Putamen (tissue), 1 donor: Measurements from ENCODE around the gene SPRR3.

ENCODE experiments used
- DNase-seq: peaks from one replicate; pipeline ENCODE4 v3.0.0-alpha.2; 2016; ENCODE audit warnings: low spot score

SPRR3 gene

GRCh38 chr1:153001382-153001781 is at the start of gene SPRR3:
Gene SPRR3 (plus strand): TSS chr1:153001749. CDS start chr1:153003021, 1,272 bp downstream.
- DNase-seq, result no peak

- no peak for DNase-seq
Observed at GRCh38 chr1:152953761-152954160, 47.8 kb upstream of the SPRR3 start.

GRCh38 chr1:152954436-152954835 is 47.1 kb upstream of the SPRR3 start:
- no peak for DNase-seq

- DNase-seq, result no peak
Observed at GRCh38 chr1:152957561-152957960, 44.0 kb upstream of the SPRR3 start.

- DNase-seq, result no peak
Observed at GRCh38 chr1:152959273-152959672, 42.3 kb upstream of the SPRR3 start.

GRCh38 chr1:152959801-152960451 is 41.6 kb upstream of the SPRR3 start:
- DNase-seq, result no peak

- DNase-seq, result no peak
Observed at GRCh38 chr1:152960452-152961044, 41.0 kb upstream of the SPRR3 start.

- no peak for DNase-seq
Observed at GRCh38 chr1:152961226-152961891, 40.2 kb upstream of the SPRR3 start.

- no peak for DNase-seq
Observed at GRCh38 chr1:152962876-152963415, 38.6 kb upstream of the SPRR3 start.

- no peak for DNase-seq
Observed at GRCh38 chr1:152964536-152964935, 37.0 kb upstream of the SPRR3 start.

- DNase-seq, result no peak
Observed at GRCh38 chr1:152965853-152966252, 35.7 kb upstream of the SPRR3 start.

GRCh38 chr1:152967201-152967600 is 34.3 kb upstream of the SPRR3 start:
- DNase-seq, result no peak

- no peak for DNase-seq
Observed at GRCh38 chr1:152968248-152968647, 33.3 kb upstream of the SPRR3 start.

- DNase-seq, result no peak
Observed at GRCh38 chr1:152969036-152969435, 32.5 kb upstream of the SPRR3 start.

- DNase-seq, result no peak
Observed at GRCh38 chr1:152970495-152970894, 31.1 kb upstream of the SPRR3 start, which contains the start of gene SPRR4. Gene SPRR4 (plus strand): TSS chr1:152970648. CDS start chr1:152971891, 1,243 bp downstream.

- no peak for DNase-seq
Observed at GRCh38 chr1:152972196-152972886, 29.2 kb upstream of the SPRR3 start.

- DNase-seq, result no peak
Observed at GRCh38 chr1:152976688-152977087, 24.9 kb upstream of the SPRR3 start.

GRCh38 chr1:152977614-152978013 is 23.9 kb upstream of the SPRR3 start:
- DNase-seq, result no peak

- no peak for DNase-seq
Observed at GRCh38 chr1:152980676-152981075, 20.9 kb upstream of the SPRR3 start.

GRCh38 chr1:152981146-152981871 is 20.2 kb upstream of the SPRR3 start:
- DNase-seq, result no peak

GRCh38 chr1:152982076-152982475 is 19.5 kb upstream of the SPRR3 start:
- no peak for DNase-seq

- no peak for DNase-seq
Observed at GRCh38 chr1:152983234-152983633, 18.3 kb upstream of the SPRR3 start.
